Hepatocyte (in vitro differentiated cells): Measurements from ENCODE around the gene GUCY2F.

Experiments
- CTCF ChIP-seq: fragments of 200-600 bp; sonication (generic); IDR thresholded peaks from 2 replicates; pipeline ENCODE4 v1.5.1; 2016; ENCODE audit warnings: antibody characterized with exemption, mild to moderate bottlenecking; ENCODE audit not compliant: poor library complexity
- EZH2 ChIP-seq: fragments of 200-600 bp; sonication (generic); IDR thresholded peaks from 2 replicates; pipeline ENCODE4 v1.6.1; 2016; ENCODE audit warnings: antibody characterized with exemption, mild to moderate bottlenecking, borderline replicate concordance

- no peak for TF ChIP-seq CTCF
- TF ChIP-seq EZH2: no peak
Measured at GRCh38 chrX:109389917-109390316, 92.0 kb downstream of the GUCY2F start.
